ENCODE results near the gene MSTO1. TPM values are rescaled to one million over a fixed set of nuclear protein-coding genes. Genes with fewer than 3 reads are reported as not detected.
"Not testable (repeated sequence)": the region's sequence is repeated elsewhere in the genome, so short reads cannot be mapped to it uniquely, and the experiment has no call there.

MSTO1 gene
- polyA plus RNA-seq, 1 experiment, result 17.1 TPM

- H3K27me3 ChIP-seq (ENCODE audit: control insufficient read depth, insufficient read depth, low read length), result no peaks in the 10 kb centered on the region
- POLR2A ChIA-PET, result no interaction called here
- H3K27ac ChIP-seq (ENCODE audit: low read depth, low read length), result no peak overlapping the region
- H3K9me3 ChIP-seq (ENCODE audit: control insufficient read depth, insufficient read depth, low read length), result no peaks in the 10 kb centered on the region
- no peak for DNase-seq (ENCODE audit: low read depth, low spot score)
- no peak for TF ChIP-seq CTCF (IDR thresholded peaks at IDR 0.05; ENCODE audit: low read depth, low read length)
- CTCF ChIA-PET, result interaction anchor here (0.7 kb wide), 1 partner anchor 404 kb away, joined by 4 read pairs; no protein-coding TSS in a partner anchor
- no peak overlapping the region for H3K4me3 ChIP-seq (ENCODE audit: low read depth, low read length)
These were observed 42.9 kb downstream of the MSTO1 start for GRCh38 chr1:155652951-155653350.

GRCh38 chr1:155657463-155657862, 47.4 kb downstream of the MSTO1 start:
- no peak for DNase-seq (ENCODE audit: low read depth, low spot score)
- ChIA-PET POLR2A (no interaction called here), CTCF (no interaction called here)
- Histone ChIP-seq H3K27me3 (ENCODE audit: control insufficient read depth, insufficient read depth, low read length) (no peaks in the 10 kb centered on the region), H3K27ac (ENCODE audit: low read depth, low read length) (no peak overlapping the region), H3K4me3 (ENCODE audit: low read depth, low read length) (no peak overlapping the region), H3K9me3 (ENCODE audit: control insufficient read depth, insufficient read depth, low read length) (no peaks in the 10 kb centered on the region)
- TF ChIP-seq CTCF (IDR thresholded peaks at IDR 0.05; ENCODE audit: low read depth, low read length), result no peak

GRCh38 chr1:155661239-155661638, 51.2 kb downstream of the MSTO1 start:
- POLR2A ChIA-PET, result not testable (repeated sequence)

More at GRCh38 chr1:155661239-155661638, 51.2 kb downstream of the MSTO1 start:
- H3K9me3 ChIP-seq (ENCODE audit: control insufficient read depth, insufficient read depth, low read length); DNase-seq (ENCODE audit: low read depth, low spot score); H3K27me3 ChIP-seq (ENCODE audit: control insufficient read depth, insufficient read depth, low read length); H3K27ac ChIP-seq (ENCODE audit: low read depth, low read length); CTCF ChIA-PET; H3K4me3 ChIP-seq (ENCODE audit: low read depth, low read length): not testable (repeated sequence)

Small RNA genes within 50 kb of the gene (small RNA-seq; reads per million reads assigned to genes)
- gene AL353807.4 (ENCODE audit: insufficient read length, low read depth), result not detected

Other genes starting within 250 kb of the MSTO1 start
- gene ASH1L, start 47.4 kb upstream of the MSTO1 start, polyA plus RNA-seq (2011; rRNA removed), result 24.0 and 30.6 TPM in 2 replicates
- gene YY1AP1, start 78.6 kb downstream of the MSTO1 start, polyA plus RNA-seq (2011; rRNA removed), result 58.1 and 70.0 TPM in 2 replicates
- gene DAP3, start 78.9 kb downstream of the MSTO1 start, polyA plus RNA-seq (2011; rRNA removed), result 150 and 152 TPM in 2 replicates
- 22.3 and 24.5 TPM in 2 replicates for gene GON4L, start 247.0 kb downstream of the MSTO1 start, polyA plus RNA-seq (2011; rRNA removed)
- 44.8 and 49.0 TPM in 2 replicates for gene SYT11, start 249.3 kb downstream of the MSTO1 start, polyA plus RNA-seq (2011; rRNA removed)

Measured in AG04450 (cell line).